GM19193 (cell line): Measurements from ENCODE around the gene NDUFS4.

Experiments used
- POLR2A ChIP-seq: IDR thresholded peaks from 4 replicates; pipeline ENCODE4 v1.6.1; 2011; ENCODE audit not compliant: insufficient read depth, insufficient read length; ENCODE audit errors: extremely low read depth

NDUFS4 gene

GRCh38 chr5:53712327-53712726 lies 151.9 kb downstream of the NDUFS4 start:
- TF ChIP-seq POLR2A: no peak

- TF ChIP-seq POLR2A: no peak
Observed at GRCh38 chr5:53713978-53714666, 153.7 kb downstream of the NDUFS4 start.

DNA sequence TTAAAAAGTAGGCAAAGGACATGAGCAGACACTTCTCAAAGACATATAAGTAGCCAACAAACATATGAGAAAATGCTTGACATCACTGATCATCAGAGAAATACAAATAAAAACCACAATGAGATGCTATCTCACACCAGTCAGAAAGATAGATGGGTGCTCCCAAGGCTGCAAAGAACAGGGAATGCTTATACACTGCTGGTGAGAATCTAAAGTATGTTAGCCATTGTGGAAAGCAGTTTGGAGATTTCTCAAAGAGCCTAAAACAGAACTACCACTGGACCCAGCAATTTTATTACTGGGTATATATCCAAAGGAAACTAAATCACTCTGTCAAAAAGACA lies 154.2 kb downstream of the NDUFS4 start:
- no peak for TF ChIP-seq POLR2A

GRCh38 chr5:53726121-53726520 lies 165.7 kb downstream of the NDUFS4 start:
- TF ChIP-seq POLR2A: no peak

- no peak for TF ChIP-seq POLR2A
Observed at GRCh38 chr5:53730943-53731342, 170.5 kb downstream of the NDUFS4 start.
